ENCODE measurements around the gene ANKRD11. TPM values are rescaled to one million over a fixed set of nuclear protein-coding genes. Genes with fewer than 3 reads are reported as not detected.

Gene ANKRD11
- total RNA-seq, 1 donor from 2014 or later = 178 TPM

DNA sequence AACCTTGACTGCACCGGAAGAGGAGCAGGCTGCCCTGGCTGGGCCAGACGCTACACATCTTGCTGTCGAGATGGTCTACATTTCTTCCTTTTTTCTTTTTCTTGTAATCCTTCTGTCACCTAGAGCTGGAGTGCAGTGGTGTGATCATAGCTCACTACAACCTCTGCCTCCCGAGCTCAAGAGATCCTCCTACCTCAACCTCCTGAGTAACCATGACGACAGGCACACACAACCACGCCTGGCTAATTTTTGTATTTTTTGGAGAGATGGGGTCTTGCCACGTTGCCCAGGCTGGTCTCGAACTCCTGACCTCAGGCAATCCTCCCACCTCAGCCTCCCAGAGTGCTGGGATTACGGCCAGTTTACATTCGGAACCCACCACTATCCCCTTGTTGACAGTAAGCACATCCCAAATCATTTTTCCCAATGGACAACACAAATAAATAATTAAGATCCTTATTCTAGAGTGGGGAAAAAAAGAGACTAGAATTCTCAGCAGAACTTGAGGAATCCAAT is 79.0 kb downstream of the ANKRD11 start:
- no peaks in the 10 kb centered on the region for H3K36me3 Mint-ChIP-seq (ENCODE audit: insufficient read depth)
- peak overlapping the region; percentile 44 for H3K27ac Mint-ChIP-seq
- H3K4me1 Mint-ChIP-seq (ENCODE audit: low read depth) = peaks cover 58% of the 10 kb centered on the region

DNA sequence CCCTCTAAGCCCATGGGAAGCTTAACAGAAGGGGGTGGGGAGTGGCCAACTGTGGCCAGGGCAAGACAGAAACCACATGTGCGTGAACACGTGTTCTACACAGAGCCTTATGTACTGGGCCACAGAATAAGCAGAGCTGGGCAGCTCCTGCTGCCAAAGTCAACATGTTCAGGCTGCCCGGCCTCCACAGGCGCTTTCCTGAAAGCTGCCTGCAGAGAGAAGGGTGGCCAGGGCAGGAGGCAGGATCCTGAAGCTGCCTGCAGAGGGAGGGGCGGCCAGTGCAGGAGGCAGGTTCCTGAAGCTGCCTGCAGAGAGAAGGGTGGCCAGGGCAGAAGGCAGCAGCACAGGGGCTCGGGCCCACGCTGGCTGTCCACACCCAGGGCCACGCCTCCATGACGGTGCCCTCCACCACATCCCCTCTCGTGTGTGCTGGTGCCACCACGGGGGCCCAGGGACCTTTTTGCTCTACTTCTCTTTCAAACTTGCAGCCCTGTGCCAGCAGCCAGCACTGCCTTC is 79.5 kb downstream of the ANKRD11 start:
- TF ChIP-seq, protein P1, sequence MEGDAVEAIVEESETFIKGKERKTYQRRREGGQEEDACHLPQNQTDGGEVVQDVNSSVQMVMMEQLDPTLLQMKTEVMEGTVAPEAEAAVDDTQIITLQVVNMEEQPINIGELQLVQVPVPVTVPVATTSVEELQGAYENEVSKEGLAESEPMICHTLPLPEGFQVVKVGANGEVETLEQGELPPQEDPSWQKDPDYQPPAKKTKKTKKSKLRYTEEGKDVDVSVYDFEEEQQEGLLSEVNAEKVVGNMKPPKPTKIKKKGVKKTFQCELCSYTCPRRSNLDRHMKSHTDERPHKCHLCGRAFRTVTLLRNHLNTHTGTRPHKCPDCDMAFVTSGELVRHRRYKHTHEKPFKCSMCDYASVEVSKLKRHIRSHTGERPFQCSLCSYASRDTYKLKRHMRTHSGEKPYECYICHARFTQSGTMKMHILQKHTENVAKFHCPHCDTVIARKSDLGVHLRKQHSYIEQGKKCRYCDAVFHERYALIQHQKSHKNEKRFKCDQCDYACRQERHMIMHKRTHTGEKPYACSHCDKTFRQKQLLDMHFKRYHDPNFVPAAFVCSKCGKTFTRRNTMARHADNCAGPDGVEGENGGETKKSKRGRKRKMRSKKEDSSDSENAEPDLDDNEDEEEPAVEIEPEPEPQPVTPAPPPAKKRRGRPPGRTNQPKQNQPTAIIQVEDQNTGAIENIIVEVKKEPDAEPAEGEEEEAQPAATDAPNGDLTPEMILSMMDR (IDR thresholded peaks at IDR 0.05; ENCODE audit: unreplicated experiment) = no peak
- peak overlapping the region; percentile 44 for H3K27ac Mint-ChIP-seq
- H3K27me3 Mint-ChIP-seq = no peaks in the 10 kb centered on the region
- H3K36me3 Mint-ChIP-seq (ENCODE audit: insufficient read depth) = no peaks in the 10 kb centered on the region
- H3K9me3 Mint-ChIP-seq (ENCODE audit: low read depth) = no peaks in the 10 kb centered on the region
- no peak overlapping the region for H3K4me3 Mint-ChIP-seq (ENCODE audit: low read depth)
- DNase-seq (ENCODE audit: low spot score, unreplicated experiment) = no peak
- H3K4me1 Mint-ChIP-seq (ENCODE audit: low read depth) = peaks cover 57% of the 10 kb centered on the region

More for the DNA sequence above, 79.0 kb downstream of the ANKRD11 start:
- TF ChIP-seq, protein P1 (IDR thresholded peaks at IDR 0.05; ENCODE audit: unreplicated experiment) = no peak
- Mint-ChIP-seq H3K9me3 (ENCODE audit: low read depth) (no peaks in the 10 kb centered on the region), H3K27me3 (no peaks in the 10 kb centered on the region), H3K4me3 (ENCODE audit: low read depth) (no peak overlapping the region)
- DNase-seq (ENCODE audit: low spot score, unreplicated experiment) = no peak

DNA sequence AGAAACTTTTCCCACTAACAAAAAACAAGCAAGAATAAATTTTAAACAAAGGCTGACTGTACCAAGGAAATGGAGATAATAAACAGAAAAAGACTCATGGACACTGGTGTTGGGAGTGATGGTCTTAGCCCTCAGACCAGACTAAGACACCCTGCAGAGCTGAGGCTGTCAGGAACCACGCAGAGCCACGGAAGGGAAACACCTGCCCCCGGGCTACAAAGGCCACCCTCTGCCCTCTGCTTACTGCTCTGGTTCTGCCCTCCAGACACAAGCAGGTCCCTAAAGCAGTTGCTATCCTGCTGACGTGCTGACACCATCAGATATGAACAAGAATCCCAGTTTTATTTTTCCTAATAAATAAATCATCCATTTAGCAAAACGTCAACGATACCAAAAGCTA is 80.0 kb downstream of the ANKRD11 start:
- Mint-ChIP-seq H3K36me3 (ENCODE audit: insufficient read depth) (no peaks in the 10 kb centered on the region), H3K27ac (peak overlapping the region; percentile 62), H3K4me1 (ENCODE audit: low read depth) (peaks cover 58% of the 10 kb centered on the region), H3K4me3 (ENCODE audit: low read depth) (no peak overlapping the region), H3K9me3 (ENCODE audit: low read depth) (no peaks in the 10 kb centered on the region), H3K27me3 (no peaks in the 10 kb centered on the region)
- TF ChIP-seq, protein P1 (IDR thresholded peaks at IDR 0.05; ENCODE audit: unreplicated experiment) = no peak
- DNase-seq (ENCODE audit: low spot score, unreplicated experiment) = no peak

DNA sequence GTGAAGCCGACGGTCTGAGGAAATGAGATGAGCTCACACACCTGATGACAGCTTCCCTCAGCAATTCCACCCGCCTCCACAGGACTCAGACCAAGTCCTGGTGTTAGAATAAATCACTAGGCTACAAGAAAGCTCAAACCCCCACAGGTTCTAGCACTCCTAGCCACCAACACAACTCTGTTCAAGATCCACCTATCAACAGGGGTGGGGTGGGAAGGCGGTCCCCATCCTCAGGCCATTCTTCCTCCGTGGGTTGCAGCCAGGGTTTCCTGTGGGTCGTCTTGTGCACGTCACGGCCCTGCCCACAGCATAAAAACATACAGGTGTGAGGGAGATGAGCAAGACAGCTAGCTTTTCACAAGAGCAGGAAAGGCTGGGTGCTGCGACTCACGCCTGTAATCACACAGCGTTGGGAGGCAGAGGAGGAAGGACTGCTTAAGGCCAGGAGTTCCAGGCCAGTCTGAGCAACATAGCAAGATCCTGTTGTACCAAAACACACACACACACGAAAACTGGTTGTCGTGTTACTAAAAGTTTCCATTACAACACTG is 81.1 kb downstream of the ANKRD11 start:
- TF ChIP-seq, protein P1 (IDR thresholded peaks at IDR 0.05; ENCODE audit: unreplicated experiment) = no peak
- Mint-ChIP-seq H3K27me3 (no peaks in the 10 kb centered on the region), H3K9me3 (ENCODE audit: low read depth) (no peaks in the 10 kb centered on the region), H3K27ac (peak overlapping the region; percentile 37), H3K36me3 (ENCODE audit: insufficient read depth) (no peaks in the 10 kb centered on the region), H3K4me1 (ENCODE audit: low read depth) (peaks cover 56% of the 10 kb centered on the region), H3K4me3 (ENCODE audit: low read depth) (no peak overlapping the region)
- DNase-seq (ENCODE audit: low spot score, unreplicated experiment) = no peak

DNA sequence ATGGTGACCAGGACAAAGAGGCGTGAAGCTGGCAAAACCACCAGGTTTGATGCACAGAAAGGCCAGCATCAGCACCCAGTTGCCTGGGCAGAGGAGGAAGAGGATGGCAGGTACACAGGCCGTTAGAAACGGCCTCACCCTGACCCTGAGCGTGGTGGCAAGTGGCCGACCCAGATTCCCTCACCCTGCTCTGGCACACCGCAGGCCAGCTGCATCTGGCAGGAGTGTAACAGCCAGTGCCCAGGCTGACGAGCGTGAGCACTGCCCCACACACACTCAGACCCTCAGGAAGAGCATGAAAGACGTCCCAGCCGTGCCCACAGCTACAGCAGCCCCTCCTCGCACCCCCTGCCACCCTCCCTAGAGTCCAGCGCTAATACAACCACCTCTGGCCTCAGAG is 82.0 kb downstream of the ANKRD11 start:
- DNase-seq (ENCODE audit: low spot score, unreplicated experiment) = no peak
- TF ChIP-seq, protein P1 (IDR thresholded peaks at IDR 0.05; ENCODE audit: unreplicated experiment) = no peak
- Mint-ChIP-seq H3K4me3 (ENCODE audit: low read depth) (no peak overlapping the region), H3K4me1 (ENCODE audit: low read depth) (peaks cover 57% of the 10 kb centered on the region), H3K36me3 (ENCODE audit: insufficient read depth) (no peaks in the 10 kb centered on the region), H3K27ac (peak overlapping the region; percentile 91), H3K9me3 (ENCODE audit: low read depth) (no peaks in the 10 kb centered on the region), H3K27me3 (no peaks in the 10 kb centered on the region)

Data from progenitor cell of endocrine pancreas (in vitro differentiated cells).